Chondrocyte (in vitro differentiated cells): ENCODE measurements around the gene CNGA2. TPM values are rescaled to one million over a fixed set of nuclear protein-coding genes. Genes with fewer than 3 reads are reported as not detected.

ENCODE experiments used
- DNase-seq: peaks from one replicate; pipeline ENCODE4 v3.0.0; 2021; ENCODE audit warnings: mixed read lengths, low spot score
- H3K27ac Mint-ChIP-seq: one replicate; pipeline ENCODE4 v1.8.0; 2021; ENCODE audit warnings: mild to moderate bottlenecking, moderate library complexity, mixed read lengths; ENCODE audit not compliant: unreplicated experiment
- H3K27me3 Mint-ChIP-seq: 2 replicates; pipeline ENCODE4 v1.8.0; 2021; ENCODE audit warnings: low read depth, mixed read lengths
- H3K36me3 Mint-ChIP-seq: 2 replicates; pipeline ENCODE4 v1.8.0; 2021; ENCODE audit warnings: low read depth, mixed read lengths
- H3K4me1 Mint-ChIP-seq: 2 replicates; pipeline ENCODE4 v1.8.0; 2021; ENCODE audit warnings: low read depth, mild to moderate bottlenecking, mixed read lengths
- H3K4me3 Mint-ChIP-seq: one replicate; pipeline ENCODE4 v1.8.0; 2021; ENCODE audit warnings: mild to moderate bottlenecking, moderate library complexity, mixed read lengths; ENCODE audit not compliant: unreplicated experiment
- H3K9me3 Mint-ChIP-seq: 2 replicates; pipeline ENCODE4 v1.8.0; 2021; ENCODE audit warnings: low read depth, mixed read lengths
- total RNA-seq: library from RNA; stranded (reverse); gene quantifications from 3 replicates; pipeline ENCODE4 v1.2.1, GENCODE V29; 2021
- TF ChIP-seq, protein P1 (sequence below): fragments of 200-600 bp; sonication (generic); IDR thresholded peaks from 2 replicates; pipeline ENCODE4 v1.5.0; 2021; ENCODE audit warnings: antibody characterized with exemption, mild to moderate bottlenecking, moderate library complexity

CNGA2 gene
- total RNA-seq, 1 donor from 2014 or later, result not detected

- Mint-ChIP-seq H3K27me3 (peaks cover 2% of the 10 kb centered on the region), H3K4me1 (no peaks in the 10 kb centered on the region), H3K9me3 (peaks cover 25% of the 10 kb centered on the region), H3K27ac (no peak overlapping the region), H3K36me3 (no peaks in the 10 kb centered on the region), H3K4me3 (no peak overlapping the region)
- DNase-seq, result no peak
- TF ChIP-seq, protein P1, sequence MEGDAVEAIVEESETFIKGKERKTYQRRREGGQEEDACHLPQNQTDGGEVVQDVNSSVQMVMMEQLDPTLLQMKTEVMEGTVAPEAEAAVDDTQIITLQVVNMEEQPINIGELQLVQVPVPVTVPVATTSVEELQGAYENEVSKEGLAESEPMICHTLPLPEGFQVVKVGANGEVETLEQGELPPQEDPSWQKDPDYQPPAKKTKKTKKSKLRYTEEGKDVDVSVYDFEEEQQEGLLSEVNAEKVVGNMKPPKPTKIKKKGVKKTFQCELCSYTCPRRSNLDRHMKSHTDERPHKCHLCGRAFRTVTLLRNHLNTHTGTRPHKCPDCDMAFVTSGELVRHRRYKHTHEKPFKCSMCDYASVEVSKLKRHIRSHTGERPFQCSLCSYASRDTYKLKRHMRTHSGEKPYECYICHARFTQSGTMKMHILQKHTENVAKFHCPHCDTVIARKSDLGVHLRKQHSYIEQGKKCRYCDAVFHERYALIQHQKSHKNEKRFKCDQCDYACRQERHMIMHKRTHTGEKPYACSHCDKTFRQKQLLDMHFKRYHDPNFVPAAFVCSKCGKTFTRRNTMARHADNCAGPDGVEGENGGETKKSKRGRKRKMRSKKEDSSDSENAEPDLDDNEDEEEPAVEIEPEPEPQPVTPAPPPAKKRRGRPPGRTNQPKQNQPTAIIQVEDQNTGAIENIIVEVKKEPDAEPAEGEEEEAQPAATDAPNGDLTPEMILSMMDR, result no peak
Observed at GRCh38 chrX:151745651-151746050, 11.1 kb downstream of the CNGA2 start.

GRCh38 chrX:151746502-151746901 lies 12.0 kb downstream of the CNGA2 start:
- Mint-ChIP-seq H3K9me3 (peaks cover 27% of the 10 kb centered on the region), H3K27ac (no peak overlapping the region), H3K27me3 (peaks cover 2% of the 10 kb centered on the region), H3K4me1 (no peaks in the 10 kb centered on the region), H3K36me3 (no peaks in the 10 kb centered on the region), H3K4me3 (no peak overlapping the region)
- TF ChIP-seq, protein P1, result no peak
- no peak for DNase-seq

- H3K27me3 Mint-ChIP-seq, result peaks cover 2% of the 10 kb centered on the region
- TF ChIP-seq, protein P1, result no peak
- H3K9me3 Mint-ChIP-seq, result peaks cover 13% of the 10 kb centered on the region
- H3K4me1 Mint-ChIP-seq, result no peaks in the 10 kb centered on the region
- no peaks in the 10 kb centered on the region for H3K36me3 Mint-ChIP-seq
- H3K27ac Mint-ChIP-seq, result no peak overlapping the region
- no peak for DNase-seq
- H3K4me3 Mint-ChIP-seq, result no peak overlapping the region
Observed at GRCh38 chrX:151750511-151750910, 16.0 kb downstream of the CNGA2 start.

DNA sequence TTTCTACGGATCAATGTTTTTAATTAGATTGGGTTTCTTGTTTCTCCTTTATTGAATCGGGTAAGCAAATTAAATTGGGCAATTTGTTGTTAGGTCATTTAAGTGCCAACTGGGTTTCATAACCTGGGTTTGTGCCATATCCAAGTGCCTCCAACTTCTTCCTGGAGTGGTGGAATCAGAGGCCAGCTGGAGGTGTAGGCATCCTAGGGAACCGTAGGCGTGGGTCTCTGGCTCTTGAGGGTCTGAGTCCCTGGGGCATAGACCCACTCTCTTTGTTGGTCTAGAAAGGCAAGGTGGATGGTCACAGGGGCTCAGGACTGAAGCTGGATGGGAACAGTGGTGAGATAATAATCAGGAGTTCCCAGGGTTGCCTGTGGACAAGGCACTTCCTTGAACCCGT lies 18.3 kb downstream of the CNGA2 start:
- no peak for DNase-seq
- Mint-ChIP-seq H3K36me3 (no peaks in the 10 kb centered on the region), H3K27me3 (peaks cover 2% of the 10 kb centered on the region), H3K27ac (no peak overlapping the region), H3K4me3 (no peak overlapping the region), H3K4me1 (no peaks in the 10 kb centered on the region), H3K9me3 (peaks cover 18% of the 10 kb centered on the region)
- TF ChIP-seq, protein P1, result no peak

GRCh38 chrX:151753313-151754046 lies 18.9 kb downstream of the CNGA2 start:
- H3K27ac Mint-ChIP-seq, result no peak overlapping the region
- H3K27me3 Mint-ChIP-seq, result peaks cover 2% of the 10 kb centered on the region
- no peak overlapping the region for H3K4me3 Mint-ChIP-seq
- H3K9me3 Mint-ChIP-seq, result peaks cover 21% of the 10 kb centered on the region
- TF ChIP-seq, protein P1, result peak; percentile 71
- H3K4me1 Mint-ChIP-seq, result no peaks in the 10 kb centered on the region
- H3K36me3 Mint-ChIP-seq, result no peaks in the 10 kb centered on the region
- no peak for DNase-seq
